ENCODE results near the gene ZRANB3.

Gene ZRANB3

DNA sequence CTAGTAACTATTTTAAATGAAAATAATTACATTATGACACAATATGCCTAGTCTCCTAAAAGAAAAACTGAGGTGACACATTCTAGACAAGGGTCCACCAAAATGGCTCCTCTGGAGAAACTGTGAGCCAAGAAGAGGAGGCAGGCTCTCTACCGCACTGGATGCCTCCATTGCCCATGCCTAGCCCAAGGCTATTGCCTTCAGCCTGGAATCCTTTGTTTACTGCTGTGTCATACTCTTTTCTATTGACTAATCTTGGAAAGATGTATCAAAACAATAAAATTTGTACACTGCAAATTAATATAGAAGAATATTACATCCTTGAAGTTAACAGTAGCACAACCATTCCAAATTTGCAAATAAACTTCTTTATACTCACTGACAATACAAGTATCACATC lies 311.8 kb downstream of the ZRANB3 start:
- DNase-seq (ENCODE audit: extremely low read depth, low read depth) = no peak
- H3K4me3 ChIP-seq (replicated peaks; ENCODE audit: low read depth, low read length) = no peak overlapping the region
- TF ChIP-seq, protein P1, sequence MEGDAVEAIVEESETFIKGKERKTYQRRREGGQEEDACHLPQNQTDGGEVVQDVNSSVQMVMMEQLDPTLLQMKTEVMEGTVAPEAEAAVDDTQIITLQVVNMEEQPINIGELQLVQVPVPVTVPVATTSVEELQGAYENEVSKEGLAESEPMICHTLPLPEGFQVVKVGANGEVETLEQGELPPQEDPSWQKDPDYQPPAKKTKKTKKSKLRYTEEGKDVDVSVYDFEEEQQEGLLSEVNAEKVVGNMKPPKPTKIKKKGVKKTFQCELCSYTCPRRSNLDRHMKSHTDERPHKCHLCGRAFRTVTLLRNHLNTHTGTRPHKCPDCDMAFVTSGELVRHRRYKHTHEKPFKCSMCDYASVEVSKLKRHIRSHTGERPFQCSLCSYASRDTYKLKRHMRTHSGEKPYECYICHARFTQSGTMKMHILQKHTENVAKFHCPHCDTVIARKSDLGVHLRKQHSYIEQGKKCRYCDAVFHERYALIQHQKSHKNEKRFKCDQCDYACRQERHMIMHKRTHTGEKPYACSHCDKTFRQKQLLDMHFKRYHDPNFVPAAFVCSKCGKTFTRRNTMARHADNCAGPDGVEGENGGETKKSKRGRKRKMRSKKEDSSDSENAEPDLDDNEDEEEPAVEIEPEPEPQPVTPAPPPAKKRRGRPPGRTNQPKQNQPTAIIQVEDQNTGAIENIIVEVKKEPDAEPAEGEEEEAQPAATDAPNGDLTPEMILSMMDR (IDR thresholded peaks at IDR 0.05; ENCODE audit: low read depth, low read length, missing control alignments) = no peak

DNA sequence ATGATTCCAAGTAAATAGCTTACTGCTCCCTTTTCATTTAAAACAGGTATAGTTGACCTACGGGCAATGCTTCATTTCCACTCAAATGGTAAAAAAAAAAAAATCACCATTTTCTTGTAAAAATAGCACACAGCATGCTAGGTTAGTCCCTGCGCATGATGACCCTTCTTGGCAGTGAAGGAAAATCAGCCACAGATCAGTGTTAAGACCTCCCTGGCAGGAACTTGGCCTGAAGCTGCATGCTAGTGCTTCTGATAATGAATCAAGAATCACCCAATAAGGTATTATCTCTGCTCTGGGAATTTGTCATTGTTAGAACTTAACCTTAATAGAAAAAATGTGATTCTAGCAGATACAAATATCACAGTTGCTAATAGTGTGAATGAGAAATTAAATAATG lies 312.6 kb downstream of the ZRANB3 start:
- no peak overlapping the region for H3K4me3 ChIP-seq (replicated peaks; ENCODE audit: low read depth, low read length)
- TF ChIP-seq, protein P1 (IDR thresholded peaks at IDR 0.05; ENCODE audit: low read depth, low read length, missing control alignments) = no peak
- no peak for DNase-seq (ENCODE audit: extremely low read depth, low read depth)

DNA sequence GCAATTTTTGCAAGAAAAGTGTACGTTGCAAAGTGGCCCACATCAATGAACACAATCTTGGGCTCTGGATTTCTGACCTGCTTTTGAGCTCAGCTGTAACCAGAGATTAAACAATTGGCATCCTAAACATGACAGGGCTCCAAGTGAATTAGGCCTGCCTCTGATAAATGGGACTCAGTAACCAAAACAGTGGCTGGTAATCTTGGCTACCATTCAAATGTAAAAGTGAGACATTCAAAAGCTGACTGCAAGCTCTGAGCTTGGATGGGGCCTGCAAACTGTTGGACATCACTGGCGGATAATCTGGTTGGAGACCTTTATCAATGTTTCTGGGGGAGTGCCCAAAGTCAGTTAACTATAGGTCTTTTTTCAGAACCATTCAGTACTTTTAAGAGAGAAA lies 318.3 kb downstream of the ZRANB3 start:
- TF ChIP-seq, protein P1 (IDR thresholded peaks at IDR 0.05; ENCODE audit: low read depth, low read length, missing control alignments) = no peak
- no peak for DNase-seq (ENCODE audit: extremely low read depth, low read depth)

DNA sequence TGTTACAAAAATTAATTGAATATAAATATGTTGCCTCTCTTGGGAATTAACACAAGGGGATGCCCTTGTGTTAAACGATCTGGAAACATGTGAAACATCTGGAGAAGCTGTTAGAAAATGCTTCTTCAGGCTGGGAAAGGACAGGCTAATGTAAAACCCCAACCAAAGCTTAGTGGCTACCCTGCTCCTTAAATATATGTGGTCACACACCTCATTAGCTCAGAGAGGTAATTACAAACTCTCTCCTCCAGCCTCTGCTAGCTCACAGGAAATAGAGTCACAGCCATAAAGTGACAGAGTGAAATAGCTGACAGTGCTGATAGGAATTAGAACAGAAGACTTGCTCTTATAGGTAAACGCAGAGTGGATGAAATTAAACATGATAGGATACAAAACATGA lies 323.0 kb downstream of the ZRANB3 start:
- no peak for DNase-seq (ENCODE audit: extremely low read depth, low read depth)
- H3K4me3 ChIP-seq (replicated peaks; ENCODE audit: low read depth, low read length) = no peak overlapping the region
- TF ChIP-seq, protein P1 (IDR thresholded peaks at IDR 0.05; ENCODE audit: low read depth, low read length, missing control alignments) = no peak

More for the DNA sequence above, 318.3 kb downstream of the ZRANB3 start:
- H3K4me3 ChIP-seq (replicated peaks; ENCODE audit: low read depth, low read length) = no peak overlapping the region

DNA sequence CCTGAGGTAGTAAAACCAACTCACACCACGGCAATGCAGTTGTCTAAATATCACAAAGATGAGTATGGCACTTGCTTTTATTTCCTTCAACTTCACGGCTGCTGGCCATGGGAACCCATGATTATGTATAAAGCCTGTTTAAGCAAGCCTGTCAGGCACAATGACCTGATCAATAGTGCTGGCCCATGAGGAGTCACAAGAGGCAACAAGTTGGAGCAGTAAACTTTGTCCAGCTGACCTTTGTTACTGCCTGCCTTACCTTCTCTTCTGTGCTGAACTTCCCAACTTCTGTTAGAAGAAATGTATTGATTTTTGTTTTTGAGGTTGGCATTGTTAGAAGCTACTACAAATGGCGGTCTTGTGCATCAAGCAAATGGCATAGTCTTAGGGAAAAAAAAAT lies 327.1 kb downstream of the ZRANB3 start:
- H3K4me3 ChIP-seq (replicated peaks; ENCODE audit: low read depth, low read length) = no peak overlapping the region
- no peak for DNase-seq (ENCODE audit: extremely low read depth, low read depth)
- TF ChIP-seq, protein P1 (IDR thresholded peaks at IDR 0.05; ENCODE audit: low read depth, low read length, missing control alignments) = no peak

DNA sequence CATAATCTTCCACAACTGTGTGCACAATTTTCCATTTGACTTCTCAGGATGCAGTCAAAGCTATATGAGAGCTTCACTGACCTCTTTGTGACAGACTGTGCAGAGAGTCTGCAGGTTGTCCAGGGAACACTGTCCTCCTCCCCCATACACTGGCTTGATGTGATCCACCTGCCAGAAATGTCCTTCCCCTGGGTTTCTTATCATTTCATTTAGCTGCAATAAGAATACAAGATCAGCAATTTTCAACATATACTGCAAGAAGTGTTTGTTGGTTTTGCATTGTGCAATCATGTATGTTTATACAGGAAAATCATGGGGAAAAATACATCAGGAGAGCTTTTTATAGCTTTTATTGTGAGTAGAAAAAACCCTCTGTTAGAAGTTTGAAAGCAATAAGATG lies 328.3 kb downstream of the ZRANB3 start:
- no peak for DNase-seq (ENCODE audit: extremely low read depth, low read depth)
- TF ChIP-seq, protein P1 (IDR thresholded peaks at IDR 0.05; ENCODE audit: low read depth, low read length, missing control alignments) = no peak
- no peak overlapping the region for H3K4me3 ChIP-seq (replicated peaks; ENCODE audit: low read depth, low read length)

DNA sequence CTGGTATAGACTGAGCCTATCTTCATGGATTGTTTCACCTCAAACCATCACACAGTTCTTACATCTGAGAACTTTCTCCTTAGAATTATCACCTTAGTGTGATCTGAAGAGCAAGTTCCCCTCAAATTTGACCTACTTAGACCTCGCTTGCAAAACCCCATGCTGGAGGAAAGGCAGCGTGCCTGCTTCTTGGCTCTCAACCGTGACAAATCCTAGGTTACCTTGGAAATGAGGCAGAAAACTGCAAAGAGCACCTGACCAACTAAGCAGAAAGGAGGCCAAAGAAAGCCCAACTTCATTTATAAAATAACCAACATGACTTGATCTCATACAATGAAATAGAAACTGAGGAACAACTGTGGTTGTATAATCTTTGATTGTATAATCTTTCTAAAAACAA lies 332.5 kb downstream of the ZRANB3 start:
- TF ChIP-seq, protein P1 (IDR thresholded peaks at IDR 0.05; ENCODE audit: low read depth, low read length, missing control alignments) = no peak
- no peak for DNase-seq (ENCODE audit: extremely low read depth, low read depth)
- H3K4me3 ChIP-seq (replicated peaks; ENCODE audit: low read depth, low read length) = no peak overlapping the region

Data from HFF-Myc (cell line).